NCI-H526 treated with DMSO at 0.1 percent for 48 hours (cell line): ENCODE data around the gene RSPO1.

Source experiments
- DNase-seq: peaks from one replicate; lab custom pipeline; 2025; lab: John Stamatoyannopoulos, UW

Gene RSPO1

DNA sequence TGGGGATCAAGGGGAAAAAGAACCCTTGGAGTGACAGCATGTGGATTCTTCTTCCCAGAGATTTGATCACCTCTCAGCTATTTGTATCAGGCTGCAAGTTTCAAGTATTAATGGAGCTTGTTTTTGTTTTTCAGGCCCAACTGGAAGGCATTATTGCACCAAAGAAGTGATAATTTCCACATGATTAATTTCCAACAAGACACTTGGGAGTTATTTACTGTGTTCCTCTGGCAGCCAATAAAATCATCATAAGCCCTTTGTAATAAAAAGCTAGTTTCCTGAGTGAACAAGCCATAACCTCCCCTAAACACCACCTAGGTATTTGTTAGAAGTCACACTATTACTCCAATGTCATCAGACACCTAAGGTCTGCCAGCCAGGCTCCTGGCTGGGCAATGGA, 69.8 kb downstream of the RSPO1 start:
- no peak for DNase-seq

DNA sequence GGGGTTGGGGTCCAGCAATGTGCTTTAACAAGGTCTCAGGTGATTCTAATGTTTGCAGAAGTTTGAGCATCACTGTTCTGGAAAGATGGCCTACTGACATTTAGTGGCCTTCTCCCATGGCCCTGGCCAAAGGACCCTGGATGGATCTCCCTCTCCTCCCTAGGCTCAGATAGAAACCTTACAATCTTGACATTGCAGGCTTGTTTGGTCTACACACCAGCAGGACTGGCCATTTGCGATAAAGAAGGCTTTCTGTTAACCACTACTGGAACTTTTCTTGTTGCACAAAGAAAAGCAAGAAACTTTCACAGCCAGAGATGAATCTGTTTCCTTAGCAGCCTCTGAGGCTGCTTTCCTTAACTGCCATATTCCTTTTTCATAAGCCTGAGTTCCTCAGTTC, 71.7 kb downstream of the RSPO1 start:
- DNase-seq: no peak
